ENCODE data around the gene AGPS.

The AGPS gene

GRCh38 chr2:177393203-177393755 lies 706 bp downstream of the AGPS start:
- TF ChIP-seq TAF1 (IDR thresholded peaks at IDR 0.05; ENCODE audit: borderline replicate concordance, insufficient read depth, low read length): no peak
- no peak for TF ChIP-seq FOXP2 (optimal IDR thresholded peaks at IDR 0.05; ENCODE audit: borderline replicate concordance, extremely low read depth, extremely low read length, insufficient read depth)
- TF ChIP-seq, protein P1, sequence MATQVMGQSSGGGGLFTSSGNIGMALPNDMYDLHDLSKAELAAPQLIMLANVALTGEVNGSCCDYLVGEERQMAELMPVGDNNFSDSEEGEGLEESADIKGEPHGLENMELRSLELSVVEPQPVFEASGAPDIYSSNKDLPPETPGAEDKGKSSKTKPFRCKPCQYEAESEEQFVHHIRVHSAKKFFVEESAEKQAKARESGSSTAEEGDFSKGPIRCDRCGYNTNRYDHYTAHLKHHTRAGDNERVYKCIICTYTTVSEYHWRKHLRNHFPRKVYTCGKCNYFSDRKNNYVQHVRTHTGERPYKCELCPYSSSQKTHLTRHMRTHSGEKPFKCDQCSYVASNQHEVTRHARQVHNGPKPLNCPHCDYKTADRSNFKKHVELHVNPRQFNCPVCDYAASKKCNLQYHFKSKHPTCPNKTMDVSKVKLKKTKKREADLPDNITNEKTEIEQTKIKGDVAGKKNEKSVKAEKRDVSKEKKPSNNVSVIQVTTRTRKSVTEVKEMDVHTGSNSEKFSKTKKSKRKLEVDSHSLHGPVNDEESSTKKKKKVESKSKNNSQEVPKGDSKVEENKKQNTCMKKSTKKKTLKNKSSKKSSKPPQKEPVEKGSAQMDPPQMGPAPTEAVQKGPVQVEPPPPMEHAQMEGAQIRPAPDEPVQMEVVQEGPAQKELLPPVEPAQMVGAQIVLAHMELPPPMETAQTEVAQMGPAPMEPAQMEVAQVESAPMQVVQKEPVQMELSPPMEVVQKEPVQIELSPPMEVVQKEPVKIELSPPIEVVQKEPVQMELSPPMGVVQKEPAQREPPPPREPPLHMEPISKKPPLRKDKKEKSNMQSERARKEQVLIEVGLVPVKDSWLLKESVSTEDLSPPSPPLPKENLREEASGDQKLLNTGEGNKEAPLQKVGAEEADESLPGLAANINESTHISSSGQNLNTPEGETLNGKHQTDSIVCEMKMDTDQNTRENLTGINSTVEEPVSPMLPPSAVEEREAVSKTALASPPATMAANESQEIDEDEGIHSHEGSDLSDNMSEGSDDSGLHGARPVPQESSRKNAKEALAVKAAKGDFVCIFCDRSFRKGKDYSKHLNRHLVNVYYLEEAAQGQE (IDR thresholded peaks at IDR 0.05; ENCODE audit: insufficient read depth in 1 of 2, low read depth in 2 of 2, low read length in 2 of 2): no peak
- no peak for TF ChIP-seq SIN3A (IDR thresholded peaks at IDR 0.05; ENCODE audit: borderline replicate concordance, insufficient read depth, low read length)
- TF ChIP-seq POLR2AphosphoS5 (IDR thresholded peaks at IDR 0.05; ENCODE audit: low read depth, low read length): no peak

DNA sequence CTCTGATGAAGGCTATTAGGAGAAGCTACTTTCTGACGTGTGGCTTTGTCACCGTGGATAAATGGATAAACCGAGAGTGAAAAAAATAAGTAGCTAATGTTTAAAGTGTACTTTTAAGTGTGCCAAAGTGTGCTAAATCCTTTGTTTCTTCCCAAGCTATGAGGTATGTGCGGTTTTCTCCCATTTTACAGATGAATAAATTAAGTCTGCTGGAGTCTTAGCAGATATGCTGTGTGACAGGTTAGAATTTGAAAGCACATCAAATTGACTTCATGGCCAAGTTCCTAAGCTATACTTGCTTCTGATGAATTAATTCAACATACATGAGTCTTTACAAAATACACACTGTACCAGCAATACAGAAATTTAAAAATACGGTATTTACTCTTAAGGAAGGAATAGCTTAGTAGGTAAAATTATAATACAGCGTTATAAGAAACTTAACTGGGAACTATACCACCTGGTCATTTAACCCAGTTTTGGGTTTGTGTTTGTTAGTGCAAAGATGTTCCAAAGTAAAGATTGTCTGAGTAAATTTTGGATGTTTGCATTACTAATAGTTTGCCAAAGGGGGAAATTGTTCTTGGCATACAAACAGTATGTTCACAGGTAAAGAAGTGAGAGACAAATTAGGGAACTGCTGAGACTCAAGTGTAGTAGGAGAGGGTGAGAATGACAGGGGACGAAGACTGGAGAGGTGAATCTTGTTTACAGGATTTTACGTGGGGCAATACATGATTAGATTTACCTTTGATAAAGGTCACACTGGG lies 1.4 kb downstream of the AGPS start:
- no peak for TF ChIP-seq FOXP2 (optimal IDR thresholded peaks at IDR 0.05; ENCODE audit: borderline replicate concordance, extremely low read depth, extremely low read length, insufficient read depth)
- TF ChIP-seq, protein P1 (IDR thresholded peaks at IDR 0.05; ENCODE audit: insufficient read depth in 1 of 2, low read depth in 2 of 2, low read length in 2 of 2): no peak
- no peak for TF ChIP-seq TAF1 (IDR thresholded peaks at IDR 0.05; ENCODE audit: borderline replicate concordance, insufficient read depth, low read length)
- no peak for TF ChIP-seq POLR2AphosphoS5 (IDR thresholded peaks at IDR 0.05; ENCODE audit: low read depth, low read length)
- no peak for TF ChIP-seq SIN3A (IDR thresholded peaks at IDR 0.05; ENCODE audit: borderline replicate concordance, insufficient read depth, low read length)

- TF ChIP-seq, protein P1 (IDR thresholded peaks at IDR 0.05; ENCODE audit: insufficient read depth in 1 of 2, low read depth in 2 of 2, low read length in 2 of 2): no peak
- no peak for TF ChIP-seq POLR2AphosphoS5 (IDR thresholded peaks at IDR 0.05; ENCODE audit: low read depth, low read length)
- no peak for TF ChIP-seq SIN3A (IDR thresholded peaks at IDR 0.05; ENCODE audit: borderline replicate concordance, insufficient read depth, low read length)
- TF ChIP-seq TAF1 (IDR thresholded peaks at IDR 0.05; ENCODE audit: borderline replicate concordance, insufficient read depth, low read length): no peak
These were observed 2.0 kb downstream of the AGPS start for GRCh38 chr2:177394594-177394973.

DNA sequence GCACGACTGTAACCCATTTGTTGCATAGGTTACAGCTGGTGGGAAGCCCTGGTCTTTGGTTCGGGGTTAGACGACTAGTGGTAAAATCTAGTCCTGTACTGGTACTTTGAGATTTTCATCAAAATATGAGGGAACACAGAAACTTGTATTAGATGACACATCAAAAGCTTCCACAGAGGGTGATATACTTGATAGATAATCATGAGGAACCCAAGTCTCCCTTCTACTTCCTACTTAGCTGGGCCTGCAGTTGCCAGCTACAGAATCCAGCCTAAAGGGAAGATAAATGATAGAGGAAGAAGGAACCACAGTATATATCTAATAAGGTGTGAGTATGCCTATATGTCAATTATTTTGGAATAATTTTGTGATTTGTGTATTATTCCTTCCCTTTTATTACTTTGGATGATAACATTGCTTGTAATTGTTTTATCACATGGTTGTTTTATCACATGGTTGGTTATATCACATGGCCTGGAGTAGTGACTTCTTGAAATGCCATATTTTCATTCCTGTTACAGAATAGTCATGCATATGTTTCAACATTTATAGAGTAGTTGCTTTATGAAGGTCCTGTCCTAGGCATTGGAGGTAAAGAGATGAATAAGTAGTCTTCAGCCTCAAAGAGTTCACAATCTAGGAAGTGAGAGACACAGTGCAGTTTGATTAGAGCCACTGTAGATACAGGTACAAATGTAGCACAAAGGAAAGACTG lies 2.9 kb downstream of the AGPS start:
- TF ChIP-seq TAF1 (IDR thresholded peaks at IDR 0.05; ENCODE audit: borderline replicate concordance, insufficient read depth, low read length) (no peak), SIN3A (IDR thresholded peaks at IDR 0.05; ENCODE audit: borderline replicate concordance, insufficient read depth, low read length) (no peak), POLR2AphosphoS5 (IDR thresholded peaks at IDR 0.05; ENCODE audit: low read depth, low read length) (no peak), FOXP2 (optimal IDR thresholded peaks at IDR 0.05; ENCODE audit: borderline replicate concordance, extremely low read depth, extremely low read length, insufficient read depth) (no peak)
- TF ChIP-seq, protein P1 (IDR thresholded peaks at IDR 0.05; ENCODE audit: insufficient read depth in 1 of 2, low read depth in 2 of 2, low read length in 2 of 2): no peak
